ENCODE results near the gene NOMO2. TPM values are rescaled to one million over a fixed set of nuclear protein-coding genes. Genes with fewer than 3 reads are reported as not detected.
A peak's percentile ranks its signal among the peaks of the same experiment; 100 is the strongest.
"Not testable (repeated sequence)": the region's sequence is repeated elsewhere in the genome, so short reads cannot be mapped to it uniquely, and the experiment has no call there.

Gene NOMO2, protein sequence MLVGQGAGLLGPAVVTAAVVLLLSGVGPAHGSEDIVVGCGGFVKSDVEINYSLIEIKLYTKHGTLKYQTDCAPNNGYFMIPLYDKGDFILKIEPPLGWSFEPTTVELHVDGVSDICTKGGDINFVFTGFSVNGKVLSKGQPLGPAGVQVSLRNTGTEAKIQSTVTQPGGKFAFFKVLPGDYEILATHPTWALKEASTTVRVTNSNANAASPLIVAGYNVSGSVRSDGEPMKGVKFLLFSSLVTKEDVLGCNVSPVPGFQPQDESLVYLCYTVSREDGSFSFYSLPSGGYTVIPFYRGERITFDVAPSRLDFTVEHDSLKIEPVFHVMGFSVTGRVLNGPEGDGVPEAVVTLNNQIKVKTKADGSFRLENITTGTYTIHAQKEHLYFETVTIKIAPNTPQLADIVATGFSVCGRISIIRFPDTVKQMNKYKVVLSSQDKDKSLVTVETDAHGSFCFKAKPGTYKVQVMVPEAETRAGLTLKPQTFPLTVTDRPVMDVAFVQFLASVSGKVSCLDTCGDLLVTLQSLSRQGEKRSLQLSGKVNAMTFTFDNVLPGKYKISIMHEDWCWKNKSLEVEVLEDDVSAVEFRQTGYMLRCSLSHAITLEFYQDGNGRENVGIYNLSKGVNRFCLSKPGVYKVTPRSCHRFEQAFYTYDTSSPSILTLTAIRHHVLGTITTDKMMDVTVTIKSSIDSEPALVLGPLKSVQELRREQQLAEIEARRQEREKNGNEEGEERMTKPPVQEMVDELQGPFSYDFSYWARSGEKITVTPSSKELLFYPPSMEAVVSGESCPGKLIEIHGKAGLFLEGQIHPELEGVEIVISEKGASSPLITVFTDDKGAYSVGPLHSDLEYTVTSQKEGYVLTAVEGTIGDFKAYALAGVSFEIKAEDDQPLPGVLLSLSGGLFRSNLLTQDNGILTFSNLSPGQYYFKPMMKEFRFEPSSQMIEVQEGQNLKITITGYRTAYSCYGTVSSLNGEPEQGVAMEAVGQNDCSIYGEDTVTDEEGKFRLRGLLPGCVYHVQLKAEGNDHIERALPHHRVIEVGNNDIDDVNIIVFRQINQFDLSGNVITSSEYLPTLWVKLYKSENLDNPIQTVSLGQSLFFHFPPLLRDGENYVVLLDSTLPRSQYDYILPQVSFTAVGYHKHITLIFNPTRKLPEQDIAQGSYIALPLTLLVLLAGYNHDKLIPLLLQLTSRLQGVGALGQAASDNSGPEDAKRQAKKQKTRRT
- 100 to 1,000 TPM in 4 of 8 experiments, 10 to 100 TPM in 4; 62.8 to 199 (median 98.4) TPM for total RNA-seq

DNA sequence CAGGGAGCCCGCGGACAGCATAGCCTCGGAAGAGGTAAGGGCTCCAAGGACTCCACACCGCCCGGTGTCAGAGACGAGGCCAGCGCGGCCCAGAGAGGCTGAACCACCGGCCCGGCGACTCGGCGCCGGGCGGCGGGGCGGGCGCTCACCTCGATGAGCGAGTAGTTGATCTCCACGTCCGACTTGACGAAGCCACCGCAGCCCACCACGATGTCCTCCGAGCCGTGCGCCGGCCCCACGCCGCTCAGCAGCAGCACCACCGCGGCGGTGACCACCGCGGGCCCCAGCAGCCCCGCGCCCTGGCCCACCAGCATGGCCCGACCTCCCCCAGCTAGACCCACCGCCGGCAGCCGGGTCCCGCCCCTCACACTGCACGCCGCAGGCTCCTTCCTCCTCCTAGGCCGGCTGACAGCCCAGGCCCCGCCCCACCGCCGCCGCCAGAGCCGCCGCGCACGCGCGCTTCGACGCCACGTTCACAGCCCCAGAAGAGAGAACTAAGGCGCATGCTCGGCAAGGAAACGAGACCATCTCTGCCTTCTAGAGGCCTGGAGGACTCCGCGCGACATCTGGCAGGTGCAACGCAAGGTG lies at the start of gene NOMO2:
Gene NOMO2, minus strand, starts transcription at position 371 of the 588 bp plus-strand sequence. Its CDS starts 57 bp downstream, at position 314.
- H3K27ac ChIP-seq; in situ Hi-C loops (cut with MboI; ENCODE audit: low pct_unique_long_range_greater_than_20kb in 2 of 9, low sequenced_read_pairs in 9 of 9, unreplicated experiment in 9 of 9); H3K4me1 ChIP-seq (replicated peaks in 1 of 2): not testable (repeated sequence)
- ATAC-seq (replicated peaks in 6 of 8): peak; percentile 94 to 97 (median 96)
- peak within 1 kb of the TSS; percentile 26 to 42 (median 32) for H3K4me3 ChIP-seq
- no CpG with 5 or more reads among the region's 66 CpGs for WGBS, 10 experiments

DNA sequence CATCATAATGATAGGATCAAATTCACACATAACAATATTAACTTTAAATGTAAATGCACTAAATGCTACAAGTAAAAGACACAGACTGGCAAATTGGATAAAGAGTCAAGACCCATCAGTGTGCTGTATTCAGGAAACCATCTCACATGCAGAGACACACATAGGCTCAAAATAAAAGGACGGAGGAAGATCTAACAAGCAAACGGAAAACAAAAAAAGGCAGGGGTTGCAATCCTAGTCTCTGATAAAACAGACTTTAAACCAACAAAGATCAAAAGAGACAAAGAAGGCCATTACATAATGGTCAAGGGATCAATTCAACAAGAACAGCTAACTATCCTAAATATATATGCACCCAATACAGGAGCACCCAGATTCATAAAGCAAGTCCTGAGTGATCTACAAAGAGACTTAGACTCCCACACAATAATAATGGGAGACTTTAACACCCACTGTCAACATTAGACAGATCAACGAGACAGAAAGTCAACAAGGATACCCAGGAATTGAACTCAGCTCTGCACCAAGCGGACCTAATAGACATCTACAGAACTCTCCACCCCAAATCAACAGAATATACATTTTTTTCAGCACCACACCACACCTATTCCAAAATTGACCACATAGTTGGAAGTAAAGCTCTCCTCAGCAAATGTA lies 48.4 kb upstream of the NOMO2 start:
- H3K27ac ChIP-seq; H3K4me1 ChIP-seq (replicated peaks in 1 of 2); in situ Hi-C loops (cut with MboI; ENCODE audit: low pct_unique_long_range_greater_than_20kb in 2 of 9, low sequenced_read_pairs in 9 of 9, unreplicated experiment in 9 of 9); H3K4me3 ChIP-seq; ATAC-seq (replicated peaks in 6 of 8): not testable (repeated sequence)
- WGBS, 10 experiments: 90% methylated on average over 2 of the region's 4 CpGs; no CpG with 5 or more reads in 9 of the 10 experiments

DNA sequence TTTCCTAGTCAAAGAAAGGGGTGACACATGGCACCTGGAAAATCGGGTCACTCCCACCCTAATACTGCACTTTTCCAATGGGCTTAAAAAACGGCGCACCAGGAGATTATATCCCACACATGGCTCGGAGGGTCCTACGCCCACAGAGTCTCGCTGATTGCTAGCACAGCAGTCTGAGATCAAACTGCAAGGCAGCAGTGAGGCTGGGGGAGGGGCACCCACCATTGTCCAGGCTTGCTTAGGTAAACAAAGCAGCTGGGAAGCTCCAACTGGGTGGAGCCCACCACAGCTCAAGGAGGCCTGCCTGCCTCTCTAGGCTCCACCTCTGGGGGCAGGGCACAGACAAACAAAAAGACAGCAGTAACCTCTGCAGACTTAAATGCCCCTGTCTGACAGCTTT lies 46.4 kb upstream of the NOMO2 start:
- H3K27ac ChIP-seq; ATAC-seq (replicated peaks in 6 of 8); in situ Hi-C loops (cut with MboI; ENCODE audit: low pct_unique_long_range_greater_than_20kb in 2 of 9, low sequenced_read_pairs in 9 of 9, unreplicated experiment in 9 of 9); H3K4me1 ChIP-seq (replicated peaks in 1 of 2); H3K4me3 ChIP-seq: not testable (repeated sequence)
- 77 to 100% methylated on average over 2 to 5 of the region's 6 CpGs; no CpG with 5 or more reads in 8 of the 10 experiments for WGBS, 10 experiments

DNA sequence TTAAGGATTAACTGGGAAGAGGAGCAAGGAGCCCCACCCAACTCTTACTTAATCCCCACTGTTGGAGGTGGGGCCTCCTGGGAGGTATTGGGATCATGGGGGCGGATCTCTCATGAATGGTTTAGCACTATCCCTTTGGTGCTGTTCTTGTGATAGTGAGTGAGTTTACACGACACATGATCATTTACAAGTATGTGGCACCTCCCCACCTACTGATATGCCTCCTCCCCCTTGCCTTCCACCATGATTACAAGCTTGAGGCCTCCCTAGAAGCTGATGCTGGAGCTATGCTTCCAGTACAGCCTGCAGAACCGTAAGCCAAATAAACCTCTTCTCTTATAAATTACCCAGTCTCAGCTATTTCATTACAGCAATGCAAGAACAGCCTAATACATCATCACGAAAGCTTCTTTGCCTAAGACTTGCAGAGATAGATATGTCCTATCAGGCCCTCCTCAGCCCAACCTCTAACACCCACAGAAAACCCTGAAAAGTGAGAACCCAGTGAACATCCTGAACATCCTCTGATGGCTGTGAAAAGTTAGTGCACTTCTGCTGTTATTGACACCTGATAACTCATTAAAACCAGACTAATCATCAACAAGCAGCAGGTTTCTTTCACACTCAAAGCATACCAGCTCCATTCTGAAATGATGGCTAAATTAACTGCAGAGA lies 41.8 kb upstream of the NOMO2 start:
- WGBS, 10 experiments: no CpG with 5 or more reads among the region's 4 CpGs
- ATAC-seq (replicated peaks in 6 of 8); H3K27ac ChIP-seq; in situ Hi-C loops (cut with MboI; ENCODE audit: low pct_unique_long_range_greater_than_20kb in 2 of 9, low sequenced_read_pairs in 9 of 9, unreplicated experiment in 9 of 9); H3K4me3 ChIP-seq; H3K4me1 ChIP-seq (replicated peaks in 1 of 2): not testable (repeated sequence)

DNA sequence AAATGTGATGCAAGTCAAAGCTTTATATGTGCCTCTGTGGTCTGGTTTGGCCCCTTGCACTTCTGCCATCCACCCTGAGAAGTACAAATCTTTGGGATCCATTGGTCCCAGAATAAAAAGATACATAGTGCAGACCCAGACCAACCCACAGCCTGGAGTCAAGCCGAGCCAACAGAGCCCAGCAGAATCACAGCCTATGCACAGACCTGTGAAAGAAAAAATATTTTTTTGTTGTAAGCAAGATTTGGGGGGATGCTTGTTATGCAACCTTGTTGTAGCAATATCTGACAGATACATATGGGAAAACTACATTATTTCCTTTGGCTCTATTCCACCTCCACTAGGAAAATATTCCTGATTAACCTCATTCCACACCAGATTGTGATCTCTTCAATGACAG lies 36.7 kb upstream of the NOMO2 start:
- in situ Hi-C loops (cut with MboI; ENCODE audit: low pct_unique_long_range_greater_than_20kb in 2 of 9, low sequenced_read_pairs in 9 of 9, unreplicated experiment in 9 of 9); ATAC-seq (replicated peaks in 6 of 8); H3K4me3 ChIP-seq; H3K27ac ChIP-seq; H3K4me1 ChIP-seq (replicated peaks in 1 of 2): not testable (repeated sequence)
- 0 to 83% (median 28%) methylated on average over 1 of the region's 1 CpG; no CpG with 5 or more reads in 6 of the 10 experiments for WGBS, 10 experiments

DNA sequence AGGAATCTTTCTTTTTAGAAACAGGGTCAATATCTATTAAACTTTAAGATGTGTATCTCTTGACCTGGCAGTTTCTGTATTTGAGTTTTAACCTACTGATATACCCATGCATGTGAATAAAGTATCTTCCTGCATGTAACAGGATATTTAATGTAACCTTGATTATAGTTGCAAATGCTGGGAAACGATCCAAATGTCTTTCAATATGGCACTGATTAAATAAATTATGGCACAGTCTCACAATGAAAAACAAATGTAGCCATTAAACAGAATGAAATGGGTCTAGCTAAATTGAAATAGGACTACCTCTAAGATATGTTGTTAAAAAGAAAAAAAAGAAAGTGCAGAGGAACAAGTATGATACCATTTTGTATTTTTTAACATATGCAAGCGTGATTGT lies 35.8 kb upstream of the NOMO2 start:
- in situ Hi-C loops (cut with MboI; ENCODE audit: low pct_unique_long_range_greater_than_20kb in 2 of 9, low sequenced_read_pairs in 9 of 9, unreplicated experiment in 9 of 9): not testable (repeated sequence)

DNA sequence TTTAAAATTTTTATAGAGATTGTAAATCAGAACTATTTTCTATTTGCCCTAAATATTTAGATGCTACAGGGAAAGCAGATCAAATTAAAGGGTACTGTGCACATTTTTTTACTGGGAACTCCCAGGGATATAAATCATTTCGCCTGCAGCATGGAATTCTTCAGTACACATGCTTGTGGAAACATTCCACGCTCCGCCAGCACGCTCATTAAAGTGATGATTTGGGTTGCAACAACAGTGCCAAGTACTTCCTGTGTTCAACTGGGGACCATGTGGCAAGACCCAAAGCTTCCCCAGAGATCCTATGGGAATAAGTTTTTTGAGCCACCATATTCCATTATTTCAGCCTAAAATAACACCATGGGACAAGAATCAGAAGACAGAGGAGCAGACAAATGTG lies 35.4 kb upstream of the NOMO2 start:
- H3K27ac ChIP-seq; in situ Hi-C loops (cut with MboI; ENCODE audit: low pct_unique_long_range_greater_than_20kb in 2 of 9, low sequenced_read_pairs in 9 of 9, unreplicated experiment in 9 of 9); H3K4me3 ChIP-seq; H3K4me1 ChIP-seq (replicated peaks in 1 of 2): not testable (repeated sequence)
- 47 to 87% (median 66%) methylated on average over 3 to 4 of the region's 4 CpGs; no CpG with 5 or more reads in 7 of the 10 experiments for WGBS, 10 experiments
- peak in 4 of 8 experiments; percentile 50 to 83 (median 60) for ATAC-seq (replicated peaks in 6 of 8)

More for the DNA sequence above, 35.8 kb upstream of the NOMO2 start:
- WGBS, 10 experiments: no CpG with 5 or more reads among the region's 2 CpGs
- not testable (repeated sequence) for H3K4me1 ChIP-seq (replicated peaks in 1 of 2); H3K27ac ChIP-seq; H3K4me3 ChIP-seq
- peak in 2 of 8 experiments; percentile 15 to 34 for ATAC-seq (replicated peaks in 6 of 8)

DNA sequence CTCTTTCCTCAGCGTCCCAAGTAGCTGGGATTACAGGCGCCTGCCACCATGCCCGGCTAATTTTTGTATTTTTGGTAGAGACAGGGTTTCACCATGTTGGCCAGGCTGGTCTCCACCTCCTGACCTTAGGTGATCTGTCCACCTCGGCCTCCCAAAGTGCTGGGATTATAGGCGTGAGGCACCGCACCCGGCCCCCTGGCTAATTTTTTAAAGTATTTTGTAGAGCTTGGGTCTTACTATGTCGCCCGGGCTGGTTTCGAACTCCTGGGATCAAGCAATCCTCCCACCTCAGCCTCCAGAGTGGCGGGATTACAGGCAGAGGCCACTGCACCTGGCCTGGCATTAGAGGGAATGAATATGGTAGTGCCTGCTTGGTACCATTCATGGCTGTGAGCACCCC lies 33.9 kb upstream of the NOMO2 start:
- H3K27ac ChIP-seq; in situ Hi-C loops (cut with MboI; ENCODE audit: low pct_unique_long_range_greater_than_20kb in 2 of 9, low sequenced_read_pairs in 9 of 9, unreplicated experiment in 9 of 9); H3K4me1 ChIP-seq (replicated peaks in 1 of 2); H3K4me3 ChIP-seq; ATAC-seq (replicated peaks in 6 of 8): not testable (repeated sequence)
- WGBS, 10 experiments: 0 to 100% (median 82%) methylated on average over 1 to 3 of the region's 11 CpGs; no CpG with 5 or more reads in 4 of the 10 experiments

DNA sequence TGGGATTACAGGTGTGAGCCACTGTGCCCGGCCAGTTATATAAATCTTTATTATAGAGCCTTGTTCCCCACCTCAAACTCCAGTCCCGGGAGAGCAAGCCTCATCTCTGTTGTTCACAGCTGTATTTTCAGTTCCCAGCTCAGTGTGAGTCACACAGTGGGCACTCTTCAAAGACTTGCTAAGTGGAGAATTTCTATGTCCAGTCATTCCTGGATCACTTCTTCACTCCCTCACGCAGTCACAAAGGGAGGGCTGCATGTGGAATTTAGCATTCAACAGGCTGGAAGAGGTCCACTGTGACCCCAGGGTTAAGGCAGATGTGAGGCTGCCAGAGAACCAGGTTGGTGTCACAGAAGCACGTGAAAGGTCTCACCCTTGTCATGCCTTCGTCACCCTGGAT lies 33.0 kb upstream of the NOMO2 start:
- in situ Hi-C loops (cut with MboI; ENCODE audit: low pct_unique_long_range_greater_than_20kb in 2 of 9, low sequenced_read_pairs in 9 of 9, unreplicated experiment in 9 of 9); H3K4me1 ChIP-seq (replicated peaks in 1 of 2); H3K27ac ChIP-seq; H3K4me3 ChIP-seq: not testable (repeated sequence)
- 0 to 83% (median 70%) methylated on average over 1 to 2 of the region's 5 CpGs; no CpG with 5 or more reads in 7 of the 10 experiments for WGBS, 10 experiments
- peak in 2 of 8 experiments; percentile 72 to 87 for ATAC-seq (replicated peaks in 6 of 8)

DNA sequence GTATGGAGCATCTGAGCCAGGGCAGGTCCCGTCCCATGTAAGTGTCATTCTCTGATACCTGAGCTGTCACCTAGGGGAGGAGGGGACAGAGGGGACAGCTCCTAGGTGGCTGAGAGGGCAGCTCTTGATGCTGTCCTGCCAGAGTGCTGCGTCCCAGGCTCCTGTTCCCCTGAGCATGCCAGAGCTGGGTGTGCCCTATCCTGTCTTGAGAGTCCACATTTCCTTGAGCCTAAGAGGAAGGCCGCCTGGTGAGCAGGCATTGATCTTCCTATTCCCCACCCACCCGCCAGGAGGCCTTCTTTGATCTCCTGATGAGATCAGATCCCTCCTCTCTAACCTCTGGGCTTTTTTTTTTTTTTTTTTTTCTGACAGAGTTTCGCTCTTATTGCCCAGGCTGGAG lies 32.0 kb upstream of the NOMO2 start:
- ATAC-seq (replicated peaks in 6 of 8): peak in 3 of 8 experiments; percentile 5 to 13 (median 11)
- H3K27ac ChIP-seq; H3K4me1 ChIP-seq (replicated peaks in 1 of 2); in situ Hi-C loops (cut with MboI; ENCODE audit: low pct_unique_long_range_greater_than_20kb in 2 of 9, low sequenced_read_pairs in 9 of 9, unreplicated experiment in 9 of 9); H3K4me3 ChIP-seq: not testable (repeated sequence)
- 62 to 100% (median 87%) methylated on average over 1 to 4 of the region's 5 CpGs; no CpG with 5 or more reads in 4 of the 10 experiments for WGBS, 10 experiments

DNA sequence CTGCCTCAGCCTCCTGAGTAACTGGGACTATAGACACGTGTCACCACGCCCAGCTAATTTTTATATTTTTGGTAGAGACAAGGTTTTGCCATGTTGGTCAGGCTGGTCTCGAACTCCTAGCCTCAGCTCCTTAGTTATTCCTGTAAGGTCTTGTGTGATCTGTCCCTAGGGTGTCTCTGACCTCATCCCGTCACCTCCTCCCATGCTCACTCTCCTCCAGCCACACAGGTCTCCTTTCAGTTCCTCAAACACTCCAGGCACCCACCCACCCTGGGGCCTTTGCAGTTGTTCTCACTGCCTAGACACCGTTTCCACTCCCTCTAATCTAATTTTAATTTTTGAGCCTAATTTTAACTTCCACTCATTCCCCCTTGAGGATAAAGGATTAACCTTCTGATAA lies 31.1 kb upstream of the NOMO2 start:
- 20 to 100% (median 57%) methylated on average over 1 to 3 of the region's 5 CpGs; no CpG with 5 or more reads in 6 of the 10 experiments for WGBS, 10 experiments
- H3K4me1 ChIP-seq (replicated peaks in 1 of 2); in situ Hi-C loops (cut with MboI; ENCODE audit: low pct_unique_long_range_greater_than_20kb in 2 of 9, low sequenced_read_pairs in 9 of 9, unreplicated experiment in 9 of 9); H3K4me3 ChIP-seq; ATAC-seq (replicated peaks in 6 of 8); H3K27ac ChIP-seq: not testable (repeated sequence)

All from motor neuron (in vitro differentiated cells).